OCI-LY1 (cell line): ENCODE data around the gene CASQ2.

Experiments used
- H2AFZ ChIP-seq: fragments of 200-600 bp; sonication (generic), shearing (Covaris generic); 2 replicates; pipeline ENCODE4 v1.6.0; 2014; ENCODE audit warnings: antibody characterized with exemption, mild to moderate bottlenecking, low read length
- H3F3A ChIP-seq: fragments of 200-600 bp; sonication (generic), shearing (Covaris generic); 2 replicates; pipeline ENCODE4 v1.6.0; 2014; ENCODE audit warnings: mild to moderate bottlenecking, antibody characterized with exemption, low read length, moderate library complexity; ENCODE audit not compliant: insufficient read depth
- H3K27ac ChIP-seq: fragments of 200-600 bp; sonication (generic); 2 replicates; pipeline ENCODE4 v1.5.1; 2014; ENCODE audit warnings: low read length, mixed run types, mild to moderate bottlenecking, low read depth; ENCODE audit not compliant: poor library complexity, severe bottlenecking
- H3K27me3 ChIP-seq: fragments of 200-600 bp; sonication (generic); 2 replicates; pipeline ENCODE4 v1.6.0; 2014; ENCODE audit warnings: antibody characterized with exemption, mild to moderate bottlenecking, low read length, moderate library complexity; ENCODE audit not compliant: insufficient read depth
- H3K36me3 ChIP-seq: fragments of 200-600 bp; sonication (generic); 2 replicates; pipeline ENCODE4 v1.6.1; 2014; ENCODE audit warnings: mild to moderate bottlenecking, antibody characterized with exemption, low read length, moderate library complexity, mixed read lengths; ENCODE audit not compliant: insufficient read depth
- H3K4me1 ChIP-seq: fragments of 200-600 bp; sonication (generic); 2 replicates; pipeline ENCODE4 v1.5.1; 2014; ENCODE audit warnings: mild to moderate bottlenecking, low read length, moderate library complexity; ENCODE audit not compliant: insufficient read depth, severe bottlenecking
- H3K4me2 ChIP-seq: fragments of 200-600 bp; sonication (generic), shearing (Covaris generic); 2 replicates; pipeline ENCODE4 v1.6.1; 2014; ENCODE audit warnings: low read length
- H3K4me3 ChIP-seq: fragments of 200-600 bp; sonication (generic); 2 replicates; pipeline ENCODE4 v1.5.1; 2014; ENCODE audit warnings: low read length, low read depth, mild to moderate bottlenecking, mixed read lengths; ENCODE audit not compliant: poor library complexity, severe bottlenecking
- H3K79me2 ChIP-seq: fragments of 200-600 bp; shearing (Covaris generic); 2 replicates; pipeline ENCODE4 v1.6.1; 2016; ENCODE audit warnings: mixed run types, low read length, mixed read lengths; ENCODE audit not compliant: insufficient read depth
- H3K9ac ChIP-seq: fragments of 200-600 bp; sonication (generic), shearing (Covaris generic); 2 replicates; pipeline ENCODE4 v1.6.1; 2014; ENCODE audit warnings: mild to moderate bottlenecking, low read length, mixed read lengths
- H3K9me2 ChIP-seq: fragments of 200-600 bp; sonication (generic), shearing (Covaris generic); 2 replicates; pipeline ENCODE4 v1.6.1; 2014; ENCODE audit warnings: low read depth, mild to moderate bottlenecking, low read length, mixed read lengths
- H3K9me3 ChIP-seq: fragments of 200-600 bp; shearing (Covaris generic); 2 replicates; pipeline ENCODE4 v1.6.1; 2014; ENCODE audit warnings: low read length, mixed read lengths
- H4K20me1 ChIP-seq: fragments of 200-600 bp; sonication (generic), shearing (Covaris generic); 2 replicates; pipeline ENCODE4 v1.6.0; 2016; ENCODE audit warnings: mild to moderate bottlenecking, low read length; ENCODE audit not compliant: insufficient read depth
- EZH2 ChIP-seq: fragments of 200-600 bp; sonication (generic), shearing (Covaris generic); IDR thresholded peaks from 2 replicates; pipeline ENCODE4 v1.8.0; 2017; ENCODE audit warnings: borderline replicate concordance, mixed run types, mild to moderate bottlenecking, antibody characterized with exemption, low read length, moderate library complexity, mixed read lengths
- TF ChIP-seq, protein P1 (sequence below): fragments of 200-600 bp; sonication (generic), shearing (Covaris generic); IDR thresholded peaks from 2 replicates; pipeline ENCODE4 v1.5.1; 2017; ENCODE audit warnings: mild to moderate bottlenecking, antibody characterized with exemption, low read length, moderate library complexity, mixed read lengths

CASQ2 gene

DNA sequence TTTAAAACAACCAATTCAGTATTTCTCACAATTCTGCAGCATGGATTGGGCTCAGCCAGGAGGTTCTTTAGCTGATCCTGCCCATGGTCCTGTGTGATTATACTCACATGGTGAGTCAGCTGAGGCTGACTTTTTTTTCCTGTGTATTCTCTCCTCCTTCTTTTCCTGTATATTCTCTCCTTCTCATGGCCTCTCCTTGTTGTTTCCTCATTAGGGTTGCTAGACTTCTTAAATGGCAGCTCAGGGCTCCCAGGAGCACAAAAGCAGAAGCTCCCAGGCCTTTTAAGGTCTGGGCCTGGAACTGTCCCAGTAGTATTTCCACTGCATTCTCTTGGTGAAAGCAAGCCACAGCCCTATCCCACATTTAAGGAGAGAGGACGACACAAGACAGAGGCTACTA lies 99.9 kb downstream of the CASQ2 start:
- H3K9me3 ChIP-seq = no peaks in the 10 kb centered on the region
- H4K20me1 ChIP-seq = no peaks in the 10 kb centered on the region
- H3K4me1 ChIP-seq = no peaks in the 10 kb centered on the region
- no peak overlapping the region for H3K4me3 ChIP-seq
- no peak overlapping the region for H3K9ac ChIP-seq
- H3K36me3 ChIP-seq = no peaks in the 10 kb centered on the region
- TF ChIP-seq, protein P1, sequence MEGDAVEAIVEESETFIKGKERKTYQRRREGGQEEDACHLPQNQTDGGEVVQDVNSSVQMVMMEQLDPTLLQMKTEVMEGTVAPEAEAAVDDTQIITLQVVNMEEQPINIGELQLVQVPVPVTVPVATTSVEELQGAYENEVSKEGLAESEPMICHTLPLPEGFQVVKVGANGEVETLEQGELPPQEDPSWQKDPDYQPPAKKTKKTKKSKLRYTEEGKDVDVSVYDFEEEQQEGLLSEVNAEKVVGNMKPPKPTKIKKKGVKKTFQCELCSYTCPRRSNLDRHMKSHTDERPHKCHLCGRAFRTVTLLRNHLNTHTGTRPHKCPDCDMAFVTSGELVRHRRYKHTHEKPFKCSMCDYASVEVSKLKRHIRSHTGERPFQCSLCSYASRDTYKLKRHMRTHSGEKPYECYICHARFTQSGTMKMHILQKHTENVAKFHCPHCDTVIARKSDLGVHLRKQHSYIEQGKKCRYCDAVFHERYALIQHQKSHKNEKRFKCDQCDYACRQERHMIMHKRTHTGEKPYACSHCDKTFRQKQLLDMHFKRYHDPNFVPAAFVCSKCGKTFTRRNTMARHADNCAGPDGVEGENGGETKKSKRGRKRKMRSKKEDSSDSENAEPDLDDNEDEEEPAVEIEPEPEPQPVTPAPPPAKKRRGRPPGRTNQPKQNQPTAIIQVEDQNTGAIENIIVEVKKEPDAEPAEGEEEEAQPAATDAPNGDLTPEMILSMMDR = no peak
- no peak for TF ChIP-seq EZH2
- no peaks in the 10 kb centered on the region for H3K27me3 ChIP-seq
- no peak overlapping the region for H3K27ac ChIP-seq
- H3K79me2 ChIP-seq = no peaks in the 10 kb centered on the region
- no peak overlapping the region for H3K4me2 ChIP-seq
- no peaks in the 10 kb centered on the region for H3F3A ChIP-seq
- no peaks in the 10 kb centered on the region for H3K9me2 ChIP-seq
- no peak overlapping the region for H2AFZ ChIP-seq

DNA sequence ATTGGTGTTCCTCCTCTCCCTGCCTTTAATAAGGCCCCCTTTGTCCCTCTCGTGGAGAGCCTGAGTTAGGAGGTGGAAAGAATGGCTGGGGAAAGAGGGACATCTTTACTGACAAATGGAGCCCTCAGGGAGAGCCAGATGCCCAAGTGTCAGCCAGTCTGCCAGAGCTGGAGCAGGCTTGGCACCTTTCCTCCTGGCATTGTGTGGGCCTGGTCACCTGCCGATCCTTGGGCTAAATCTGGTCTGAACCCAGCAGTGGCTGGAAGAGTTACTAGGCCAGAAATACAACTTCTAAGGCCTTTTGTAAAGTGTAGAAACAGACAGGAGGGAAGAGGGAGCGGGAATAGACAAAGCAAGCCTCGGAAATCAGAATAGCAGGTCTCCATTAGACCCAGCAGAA lies 101.8 kb downstream of the CASQ2 start:
- no peaks in the 10 kb centered on the region for H3K27me3 ChIP-seq
- no peaks in the 10 kb centered on the region for H3K79me2 ChIP-seq
- H3K4me3 ChIP-seq = no peak overlapping the region
- no peaks in the 10 kb centered on the region for H3K9me3 ChIP-seq
- no peaks in the 10 kb centered on the region for H3F3A ChIP-seq
- no peak overlapping the region for H2AFZ ChIP-seq
- no peaks in the 10 kb centered on the region for H3K4me1 ChIP-seq
- no peaks in the 10 kb centered on the region for H3K36me3 ChIP-seq
- H4K20me1 ChIP-seq = no peaks in the 10 kb centered on the region
- H3K4me2 ChIP-seq = no peak overlapping the region
- H3K9ac ChIP-seq = no peak overlapping the region
- H3K27ac ChIP-seq = no peak overlapping the region
- H3K9me2 ChIP-seq = no peaks in the 10 kb centered on the region
- TF ChIP-seq EZH2 = no peak
- TF ChIP-seq, protein P1 = no peak

DNA sequence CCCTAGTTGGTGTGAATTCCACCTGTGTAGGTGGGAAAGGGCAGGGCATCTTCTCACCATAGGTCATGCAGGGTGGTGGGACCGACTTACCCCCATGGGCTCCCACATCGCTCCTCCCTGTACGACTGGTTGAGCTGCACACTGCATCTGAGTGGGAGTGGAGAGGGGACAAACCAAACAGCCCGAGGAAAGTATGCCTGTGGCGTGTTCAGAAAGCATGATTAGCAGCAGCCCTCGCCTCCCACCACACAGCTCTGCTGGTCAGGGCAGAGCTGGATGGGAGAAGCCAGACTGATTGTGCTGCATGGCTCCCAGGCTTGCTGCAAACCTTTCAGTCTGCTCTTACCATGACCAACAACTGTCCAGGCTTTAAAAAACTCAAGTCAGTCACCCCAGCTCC lies 102.3 kb downstream of the CASQ2 start:
- Histone ChIP-seq H3K36me3 (no peaks in the 10 kb centered on the region), H3K9me2 (no peaks in the 10 kb centered on the region), H3K27me3 (no peaks in the 10 kb centered on the region), H3K4me1 (no peaks in the 10 kb centered on the region), H3F3A (no peaks in the 10 kb centered on the region), H4K20me1 (no peaks in the 10 kb centered on the region), H3K79me2 (no peaks in the 10 kb centered on the region), H3K9ac (no peak overlapping the region), H3K4me3 (no peak overlapping the region), H2AFZ (no peak overlapping the region), H3K4me2 (no peak overlapping the region), H3K27ac (no peak overlapping the region), H3K9me3 (no peaks in the 10 kb centered on the region)
- TF ChIP-seq, protein P1 = no peak
- no peak for TF ChIP-seq EZH2
